Esophagus squamous epithelium (tissue), 4 donors: Measurements from ENCODE around the gene IQSEC1.

Experiments used
- CTCF ChIP-seq, 6 experiments: fragments of 450-650 bp in 4 of 6; fragments of 200-600 bp in 2 of 6; sonication (generic) in 2 of 6; IDR thresholded peaks; one replicate each; pipeline ENCODE4 v1.5.1; 2016 to 2019; ENCODE audit warnings: antibody characterized with exemption in 6 of 6, mild to moderate bottlenecking in 4 of 6, moderate library complexity in 4 of 6
- POLR2A ChIP-seq, 4 donors: fragments of 450-650 bp; IDR thresholded peaks; one replicate each; pipeline ENCODE4 v1.6.1; 2017; ENCODE audit warnings: antibody characterized with exemption in 4 of 4, mild to moderate bottlenecking in 4 of 4, moderate library complexity in 3 of 4

GRCh38 chr3:12964711-12965612 is 108.3 kb downstream of the IQSEC1 start:
- TF ChIP-seq CTCF (IDR thresholded peaks at IDR 0.05): no peak
- no peak for TF ChIP-seq POLR2A (IDR thresholded peaks at IDR 0.05)
